Activated CD4-positive, alpha-beta T cell treated with anti-CD3 and anti-CD28 coated beads, Interleukin-2, amount 50 U/mL, for 24 hours (primary cell): ENCODE measurements around the gene MED13L.
"Not testable (repeated sequence)": the region's sequence is repeated elsewhere in the genome, so short reads cannot be mapped to it uniquely, and the experiment has no call there.

Experiments used
- DNase-seq, 2 donors: peaks; one replicate each; pipeline ENCODE4 v3.0.0-alpha.2; 2020; ENCODE audit warnings: low read depth in 1 of 2, low spot score in 1 of 2

MED13L gene

GRCh38 chr12:116303929-116304328 is 26.4 kb upstream of the MED13L start:
- DNase-seq = no peak

- DNase-seq = no peak
Measured at GRCh38 chr12:116303066-116303465, 25.6 kb upstream of the MED13L start.

- no peak for DNase-seq
Measured at GRCh38 chr12:116302166-116303058, 24.9 kb upstream of the MED13L start.

GRCh38 chr12:116301621-116302020 is 24.1 kb upstream of the MED13L start:
- no peak for DNase-seq

GRCh38 chr12:116299665-116300328 is 22.3 kb upstream of the MED13L start:
- DNase-seq = no peak

GRCh38 chr12:116299064-116299463 is 21.6 kb upstream of the MED13L start:
- no peak for DNase-seq

GRCh38 chr12:116298578-116298977 is 21.1 kb upstream of the MED13L start:
- no peak for DNase-seq

GRCh38 chr12:116297224-116297834 is 19.8 kb upstream of the MED13L start:
- DNase-seq = no peak

- no peak for DNase-seq
Measured at GRCh38 chr12:116295327-116296263, 18.1 kb upstream of the MED13L start.

- no peak for DNase-seq
Measured at GRCh38 chr12:116294454-116295165, 17.1 kb upstream of the MED13L start.

GRCh38 chr12:116293687-116294453 is 16.4 kb upstream of the MED13L start:
- DNase-seq = no peak

- DNase-seq = no peak
Measured at GRCh38 chr12:116291218-116291617, 13.7 kb upstream of the MED13L start.

- DNase-seq = no peak
Measured at GRCh38 chr12:116288735-116289134, 11.2 kb upstream of the MED13L start.

- no peak for DNase-seq
Measured at GRCh38 chr12:116287842-116288301, 10.4 kb upstream of the MED13L start.

- no peak for DNase-seq
Measured at GRCh38 chr12:116284396-116284795, 6.9 kb upstream of the MED13L start.

- not testable (repeated sequence) for DNase-seq
Measured at GRCh38 chr12:116283881-116284280, 6.4 kb upstream of the MED13L start.

GRCh38 chr12:116282371-116283286 is 5.1 kb upstream of the MED13L start:
- no peak for DNase-seq

GRCh38 chr12:116280595-116281290 is 3.2 kb upstream of the MED13L start:
- DNase-seq = no peak
